Pulmonary artery endothelial cell (primary cell): Measurements from ENCODE around the gene DNAJC5. TPM values are rescaled to one million over a fixed set of nuclear protein-coding genes. Genes with fewer than 3 reads are reported as not detected.
A peak's percentile ranks its signal among the peaks of the same experiment; 100 is the strongest.
"Not testable (repeated sequence)": the region's sequence is repeated elsewhere in the genome, so short reads cannot be mapped to it uniquely, and the experiment has no call there.

Experiments
- DNase-seq: peaks from one replicate; pipeline ENCODE4 v3.0.0-alpha.2; 2011; ENCODE audit warnings: low read depth, low spot score
- total RNA-seq: library from RNA; depleted of rRNA; stranded (reverse); fragments of >200 nt; gene quantifications from 2 replicates; pipeline ENCODE4 v1.2.3, GENCODE V29; 2014

Gene DNAJC5
- total RNA-seq, 1 donor from 2014 or later, result 113 TPM

DNA sequence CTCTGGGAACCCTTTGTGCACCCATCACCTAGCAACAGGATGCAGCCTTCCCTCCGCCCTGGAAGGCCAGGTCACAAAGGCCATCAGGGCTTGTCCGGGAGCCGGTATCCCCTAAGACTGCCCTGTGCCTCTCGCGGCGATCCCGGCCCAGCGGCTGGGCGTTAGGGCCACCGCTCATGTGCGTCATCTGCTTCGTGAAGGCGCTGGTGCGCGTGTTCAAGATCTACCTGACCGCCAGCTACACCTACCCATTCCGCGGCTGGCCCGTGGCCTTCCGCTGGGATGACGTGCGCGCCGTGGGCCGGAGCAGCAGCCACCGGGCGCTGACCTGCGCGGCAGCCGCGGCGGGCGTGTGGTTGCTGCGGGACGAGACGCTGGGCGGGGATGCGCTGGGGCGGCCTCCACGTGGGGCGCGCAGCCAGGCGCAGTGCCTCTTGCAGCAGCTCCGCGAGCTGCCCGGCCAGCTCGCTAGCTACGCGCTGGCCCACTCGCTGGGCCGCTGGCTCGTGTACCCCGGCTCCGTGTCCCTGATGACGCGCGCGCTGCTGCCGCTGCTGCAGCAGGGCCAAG lies 33.5 kb upstream of the DNAJC5 start, which contains the start of gene ABHD16B:
ABHD16B (plus strand) TSS at position 134 of the 570 bp plus-strand sequence; CDS start at position 177, 43 bp downstream.
- DNase-seq, result no peak

DNA sequence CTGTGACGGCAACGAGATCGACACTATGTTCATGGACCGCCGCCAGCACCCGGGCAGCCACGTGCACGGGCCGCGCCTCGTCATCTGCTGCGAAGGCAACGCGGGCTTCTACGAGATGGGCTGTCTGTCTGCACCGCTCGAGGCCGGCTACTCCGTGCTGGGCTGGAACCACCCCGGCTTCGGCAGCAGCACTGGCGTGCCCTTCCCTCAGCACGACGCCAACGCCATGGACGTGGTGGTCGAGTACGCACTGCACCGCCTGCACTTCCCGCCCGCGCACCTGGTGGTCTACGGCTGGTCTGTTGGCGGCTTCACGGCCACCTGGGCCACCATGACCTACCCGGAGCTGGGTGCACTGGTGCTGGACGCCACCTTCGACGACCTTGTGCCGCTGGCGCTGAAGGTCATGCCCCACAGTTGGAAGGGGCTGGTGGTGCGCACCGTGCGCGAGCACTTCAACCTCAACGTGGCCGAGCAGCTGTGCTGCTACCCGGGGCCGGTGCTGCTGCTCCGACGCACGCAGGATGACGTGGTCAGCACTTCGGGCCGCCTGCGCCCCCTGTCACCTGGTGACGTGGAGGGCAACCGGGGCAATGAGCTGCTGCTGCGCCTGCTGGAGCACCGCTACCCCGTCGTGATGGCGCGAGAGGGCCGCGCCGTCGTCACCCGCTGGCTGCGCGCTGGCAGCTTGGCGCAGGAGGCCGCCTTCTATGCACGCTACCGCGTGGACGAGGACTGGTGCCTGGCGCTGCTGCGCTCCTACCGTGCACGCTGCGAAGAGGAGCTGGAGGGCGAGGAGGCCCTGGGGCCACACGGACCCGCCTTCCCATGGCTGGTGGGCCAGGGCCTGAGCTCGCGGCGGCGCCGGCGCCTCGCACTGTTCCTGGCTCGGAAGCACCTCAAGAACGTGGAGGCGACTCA lies 32.7 kb upstream of the DNAJC5 start:
- DNase-seq, result no peak

DNA sequence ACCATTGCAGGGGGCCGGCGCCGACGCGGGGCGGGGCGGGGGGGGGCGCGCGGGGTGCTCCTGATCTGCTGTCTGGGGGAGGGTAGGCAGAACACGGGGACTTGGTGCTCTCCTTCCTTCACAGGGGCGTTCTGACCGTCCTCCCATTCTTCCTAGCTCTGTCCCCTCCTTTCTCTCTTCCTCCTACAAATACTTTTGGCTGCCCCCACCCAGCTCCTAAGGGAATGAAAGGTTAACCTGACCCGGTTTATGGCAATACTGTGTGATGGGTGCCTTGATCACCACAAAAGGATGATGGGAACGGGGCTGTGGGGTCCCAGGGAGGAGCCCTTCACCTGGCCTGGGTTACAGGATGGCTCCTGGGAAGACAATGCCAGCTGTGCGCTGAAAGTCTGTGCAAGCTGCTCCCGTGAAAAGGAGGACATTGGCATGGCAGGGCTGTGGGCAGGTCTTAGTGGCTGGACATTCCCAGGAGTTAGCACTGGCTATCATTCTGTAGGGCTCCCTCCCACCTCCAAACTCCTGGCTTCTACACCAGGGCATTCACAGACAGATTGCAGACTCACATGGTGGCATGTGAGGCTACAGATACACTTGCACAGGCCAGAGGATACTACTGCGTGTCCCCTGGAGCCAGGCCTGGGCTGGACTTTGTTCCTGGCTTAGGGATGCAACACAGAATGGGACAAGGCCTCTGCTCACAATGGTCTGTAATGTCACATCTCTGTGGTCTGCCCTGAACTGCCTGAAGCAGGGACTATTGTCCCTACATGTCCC lies 31.7 kb upstream of the DNAJC5 start:
- DNase-seq, result no peak

DNA sequence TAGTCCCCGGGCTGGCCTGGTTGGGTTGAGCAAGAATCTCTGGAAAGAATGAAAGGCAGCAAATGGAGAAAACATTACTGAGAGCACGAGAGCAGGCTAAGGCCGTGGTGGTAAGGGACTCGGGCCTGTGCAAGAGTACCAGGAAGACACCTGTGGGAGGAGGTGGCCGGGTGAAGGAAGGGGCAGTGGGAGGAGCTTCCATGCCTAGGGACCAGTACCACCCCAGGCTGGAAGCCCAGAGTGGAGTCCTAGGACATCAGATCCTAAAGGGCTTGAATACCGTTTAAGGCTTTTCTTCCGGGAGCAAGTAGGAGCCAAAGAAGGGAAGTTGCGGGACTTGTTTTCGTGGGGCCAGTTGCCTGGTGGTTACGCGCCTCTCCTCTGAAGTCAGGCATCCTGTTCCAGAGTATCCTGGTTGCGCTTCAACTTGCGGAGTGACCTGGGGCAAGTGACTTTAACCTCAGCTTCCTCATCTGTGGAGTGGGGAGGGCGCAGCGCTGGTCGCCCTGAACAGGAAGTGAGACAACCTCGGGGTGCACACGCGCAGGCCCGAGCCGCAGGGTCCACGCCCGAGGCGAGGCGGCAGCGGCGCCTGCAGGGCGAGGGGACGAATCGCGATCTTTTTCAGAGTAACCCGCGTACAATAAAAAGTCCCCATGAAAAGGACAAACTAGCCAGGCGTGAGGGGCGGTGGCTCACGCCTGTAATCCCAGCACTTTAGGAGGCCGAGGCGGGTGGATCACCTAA lies 31.0 kb upstream of the DNAJC5 start:
- DNase-seq, result peak; percentile 45

DNA sequence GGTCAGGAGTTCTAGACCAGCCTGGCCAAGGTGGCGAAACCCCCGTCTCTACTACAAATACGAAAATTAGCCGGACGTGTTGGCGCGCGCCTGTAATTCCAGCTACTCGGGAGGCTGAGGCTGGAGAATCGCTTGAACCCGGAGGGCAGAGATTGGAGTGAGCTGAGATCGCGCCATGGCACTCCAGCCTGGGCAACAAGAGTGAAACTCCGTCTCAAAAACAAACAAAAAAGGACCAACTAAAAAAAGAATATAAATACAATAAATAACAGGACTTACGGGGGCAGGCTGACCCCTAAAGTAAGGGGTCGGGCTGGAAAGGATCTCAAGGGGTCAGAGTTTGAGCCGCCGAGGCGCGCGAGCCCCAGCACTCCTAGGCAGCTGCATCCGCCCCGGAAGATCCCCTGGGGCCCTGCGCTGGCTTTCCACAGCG lies 30.4 kb upstream of the DNAJC5 start:
- no peak for DNase-seq

DNA sequence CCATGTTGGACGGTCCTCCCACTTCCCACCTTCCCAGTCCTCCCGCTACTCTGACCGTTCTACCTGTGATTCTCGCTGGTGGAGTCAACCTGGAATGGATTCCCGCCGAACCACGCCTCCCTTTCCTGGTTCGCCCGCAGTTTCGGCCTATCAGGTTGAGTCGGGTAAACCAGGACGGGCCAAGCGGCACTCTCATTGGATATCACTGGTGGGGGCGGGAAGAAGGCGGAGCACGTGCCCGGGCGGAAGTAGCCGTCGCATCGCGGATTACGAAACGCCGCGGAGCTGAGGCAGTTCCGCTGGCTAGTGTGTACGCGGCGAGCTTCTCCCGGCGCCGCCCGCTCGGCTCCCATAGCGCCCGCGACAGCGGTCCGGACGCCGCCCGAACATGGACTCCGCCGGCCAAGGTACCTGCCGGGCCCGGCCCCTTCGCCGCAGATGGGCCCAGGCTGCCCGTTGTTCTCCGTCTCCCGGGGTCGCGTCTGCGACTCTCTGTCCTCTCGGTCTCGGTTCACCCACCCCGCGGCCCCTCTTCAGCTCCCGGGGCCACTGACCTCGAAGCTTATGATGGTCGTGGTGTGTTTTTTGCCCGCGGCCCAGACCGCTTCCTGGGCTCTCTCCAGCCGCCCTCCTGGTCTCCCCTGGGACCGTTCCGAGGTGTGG lies 29.8 kb upstream of the DNAJC5 start, which contains the start of gene TPD52L2:
TPD52L2 (plus strand) TSS at position 293 of the 663 bp plus-strand sequence; CDS start at position 389, 96 bp downstream.
- peak; percentile 96 for DNase-seq

DNA sequence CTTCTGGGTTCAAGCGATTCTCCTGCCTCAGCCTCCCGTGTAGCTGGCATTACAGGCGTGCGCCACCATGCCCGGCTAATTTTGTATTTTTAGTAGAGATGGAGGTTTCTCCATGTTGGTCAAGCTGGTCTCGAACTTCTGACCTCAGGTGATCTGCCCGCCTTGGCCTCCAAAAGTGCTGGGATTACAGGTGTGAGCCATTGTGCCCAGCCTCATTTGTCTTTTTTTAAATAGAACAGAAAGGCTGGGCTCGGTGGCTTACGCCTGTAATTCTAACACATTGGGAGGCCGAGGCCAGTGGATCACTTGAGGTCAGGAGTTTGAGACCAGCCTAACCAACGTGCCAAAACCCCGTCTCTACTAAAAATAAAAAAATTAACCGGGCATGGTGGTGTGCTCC lies 27.9 kb upstream of the DNAJC5 start:
- DNase-seq, result not testable (repeated sequence)

DNA sequence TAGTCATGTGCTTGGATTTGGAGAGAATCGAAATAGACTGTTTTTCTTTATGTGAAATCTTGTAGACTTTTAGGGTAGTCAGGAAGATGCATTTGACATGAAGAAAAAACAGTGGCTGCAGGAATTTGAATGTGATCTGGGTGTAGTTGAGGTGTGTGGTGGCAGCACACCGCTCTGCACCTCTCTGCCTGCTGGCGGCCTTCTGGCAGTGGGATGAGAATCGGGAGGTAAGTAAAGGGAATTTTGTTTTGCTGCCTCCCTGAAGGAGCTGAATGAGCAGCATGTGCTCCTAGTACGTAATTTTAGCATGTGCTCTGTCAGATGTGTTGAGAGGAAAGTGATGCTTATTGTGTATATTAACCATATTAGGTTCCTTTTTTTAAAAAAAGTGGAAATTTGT lies 26.7 kb upstream of the DNAJC5 start:
- DNase-seq, result no peak

DNA sequence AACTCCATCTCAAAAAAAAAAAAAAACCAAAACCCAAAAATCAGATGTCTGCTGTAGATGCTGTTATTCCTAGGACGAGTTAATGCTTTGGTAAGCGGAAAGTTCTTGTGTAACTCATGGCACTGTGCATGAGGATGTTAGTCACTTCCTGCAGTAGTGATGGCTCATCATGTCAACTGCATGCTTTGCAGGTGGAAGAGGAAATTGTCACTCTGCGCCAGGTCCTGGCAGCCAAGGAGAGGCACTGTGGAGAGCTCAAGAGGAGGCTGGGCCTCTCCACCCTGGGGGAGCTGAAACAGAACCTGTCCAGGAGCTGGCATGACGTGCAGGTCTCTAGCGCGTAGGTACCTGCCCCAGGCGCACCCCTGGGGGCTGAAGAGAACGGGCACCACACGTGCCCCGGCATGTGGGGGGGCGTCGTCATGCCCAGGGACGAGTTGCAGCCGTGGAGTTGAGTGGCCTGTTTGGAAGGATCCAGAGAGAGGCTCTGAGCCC lies 21.4 kb upstream of the DNAJC5 start:
- DNase-seq, result peak; percentile 87

DNA sequence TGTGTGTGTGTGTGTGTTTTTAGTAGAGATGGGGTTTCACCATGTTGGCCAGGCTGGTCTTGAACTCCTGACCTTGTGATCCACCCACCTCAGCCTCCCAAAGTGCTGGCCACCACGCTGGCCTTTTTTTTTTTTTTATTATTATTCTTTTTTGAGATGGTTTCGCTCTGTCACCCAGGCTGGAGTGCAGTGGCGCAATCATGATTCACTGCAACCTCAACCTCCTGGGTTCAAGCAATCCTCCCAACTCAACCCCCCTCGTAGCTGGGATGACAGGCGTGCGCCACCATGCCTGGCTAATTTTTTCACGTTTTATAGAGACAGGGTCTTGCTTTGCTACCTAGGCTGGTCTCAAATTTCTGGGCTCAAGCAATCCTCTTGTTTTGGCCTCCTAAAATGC lies 20.7 kb upstream of the DNAJC5 start:
- DNase-seq, result not testable (repeated sequence)

DNA sequence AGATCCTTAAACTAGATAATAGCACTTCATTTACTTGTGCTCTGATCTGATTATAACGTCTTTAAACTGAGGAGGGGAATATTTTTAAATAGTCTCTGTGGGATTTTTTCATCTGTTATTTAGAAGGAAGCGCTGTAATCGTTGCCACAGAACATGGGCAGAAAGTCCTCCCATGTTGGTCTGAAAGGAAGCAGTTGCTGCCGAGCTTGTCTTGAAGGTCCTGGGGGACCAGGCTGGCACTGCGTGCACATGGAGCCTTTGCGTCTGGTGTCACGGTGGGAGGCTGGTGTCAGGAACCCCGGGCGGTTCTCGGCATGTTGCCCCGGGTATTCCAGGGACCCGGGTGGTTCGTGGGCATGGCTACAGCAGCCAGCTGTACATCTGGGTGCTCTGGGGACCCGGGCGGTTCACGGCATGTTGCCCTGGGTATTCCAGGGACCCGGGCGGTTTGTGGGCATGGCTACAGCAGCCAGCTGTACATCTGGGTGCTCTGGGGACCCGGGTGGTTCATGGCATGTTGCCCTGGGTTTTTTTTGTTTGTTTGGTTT lies 18.4 kb upstream of the DNAJC5 start:
- no peak for DNase-seq

DNA sequence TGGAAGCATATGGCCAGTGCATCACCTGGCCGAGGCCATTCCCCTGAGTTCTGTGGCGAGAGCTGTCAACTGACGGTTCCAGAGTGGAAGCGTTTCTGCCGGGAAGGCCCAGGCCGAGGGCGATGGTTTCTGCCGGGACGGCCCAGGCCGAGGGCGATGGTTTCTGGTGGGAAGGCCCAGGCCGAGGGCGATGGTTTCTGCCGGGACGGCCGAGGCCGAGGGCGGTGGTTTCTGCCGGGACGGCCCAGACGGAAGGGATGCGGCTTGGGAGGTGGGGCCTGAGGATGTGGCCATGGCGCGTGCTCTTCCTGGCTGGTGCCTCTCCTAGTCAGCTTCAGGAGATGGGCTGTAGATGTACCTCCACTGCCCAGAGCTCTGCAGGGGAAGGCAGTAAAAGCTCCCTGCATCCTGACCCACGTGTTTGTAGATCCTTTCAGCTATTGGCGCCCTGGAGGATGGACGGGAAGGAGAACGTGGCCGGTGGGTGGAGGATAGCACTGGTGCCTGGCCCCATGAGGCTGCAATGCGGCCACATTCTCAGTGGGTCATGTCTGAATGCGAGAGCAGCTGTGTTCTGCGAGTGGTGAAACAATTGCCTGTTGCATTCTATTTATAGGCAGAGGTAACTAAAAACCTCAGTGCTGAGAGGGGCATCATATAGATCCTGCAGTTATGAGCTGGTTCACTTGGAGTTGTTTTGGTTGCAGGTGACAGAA lies 17.0 kb upstream of the DNAJC5 start:
- DNase-seq, result no peak

DNA sequence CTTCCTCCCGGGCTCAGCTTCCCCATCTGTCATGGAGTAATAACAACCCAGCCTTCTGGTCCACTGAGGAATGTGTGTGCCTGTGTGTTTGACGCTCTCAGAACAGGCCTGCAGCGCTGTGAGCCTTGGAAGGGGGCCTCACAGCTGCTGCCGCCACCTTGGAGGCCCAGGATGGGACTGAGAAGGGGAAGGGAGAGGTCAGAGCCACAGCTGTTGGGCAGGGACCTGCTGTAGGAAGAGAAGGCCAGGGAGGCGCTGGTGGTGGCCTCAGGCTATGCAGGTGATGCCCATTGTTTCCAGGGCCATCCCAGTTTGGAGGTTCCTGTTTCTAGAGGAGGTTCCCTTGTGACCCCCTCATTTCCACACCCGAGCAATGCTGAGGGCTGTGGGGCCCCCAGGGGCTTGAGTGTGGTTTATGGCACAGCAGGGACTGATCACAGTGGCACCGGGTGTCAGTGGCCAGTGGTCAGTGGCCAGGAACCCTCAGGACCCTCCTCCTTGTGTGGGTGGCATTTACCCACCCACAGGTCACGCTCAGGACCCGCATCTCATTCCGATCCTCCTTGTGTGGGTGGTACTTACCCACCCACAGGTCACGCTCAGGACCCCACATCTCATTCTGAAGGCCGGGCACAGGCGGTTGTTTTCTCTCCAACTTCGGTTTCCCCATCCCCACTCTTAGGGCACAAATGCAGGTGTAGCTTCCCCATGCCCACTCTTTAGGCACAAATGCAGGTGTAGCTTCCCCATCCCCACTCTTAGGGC lies 15.8 kb upstream of the DNAJC5 start:
- no peak for DNase-seq

DNA sequence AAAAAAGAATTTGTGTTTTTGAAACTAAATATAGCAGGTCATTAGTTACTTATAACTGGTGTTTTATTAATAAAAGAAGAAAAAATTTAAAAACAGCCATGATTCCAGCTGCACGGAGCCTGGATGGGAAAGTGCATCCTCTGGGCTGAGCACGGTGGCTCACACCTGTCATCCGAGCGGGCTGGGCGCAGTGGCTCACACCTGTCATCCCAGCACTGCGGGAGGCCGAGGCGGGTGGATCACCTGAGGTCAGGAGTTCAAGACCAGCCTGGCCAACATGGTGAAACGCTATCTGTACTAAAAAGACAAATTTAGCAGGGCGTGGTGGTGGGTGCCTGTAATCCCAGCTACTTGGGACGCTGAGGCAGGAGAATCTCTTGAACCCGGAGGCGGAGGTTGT lies 14.0 kb upstream of the DNAJC5 start:
- not testable (repeated sequence) for DNase-seq

DNA sequence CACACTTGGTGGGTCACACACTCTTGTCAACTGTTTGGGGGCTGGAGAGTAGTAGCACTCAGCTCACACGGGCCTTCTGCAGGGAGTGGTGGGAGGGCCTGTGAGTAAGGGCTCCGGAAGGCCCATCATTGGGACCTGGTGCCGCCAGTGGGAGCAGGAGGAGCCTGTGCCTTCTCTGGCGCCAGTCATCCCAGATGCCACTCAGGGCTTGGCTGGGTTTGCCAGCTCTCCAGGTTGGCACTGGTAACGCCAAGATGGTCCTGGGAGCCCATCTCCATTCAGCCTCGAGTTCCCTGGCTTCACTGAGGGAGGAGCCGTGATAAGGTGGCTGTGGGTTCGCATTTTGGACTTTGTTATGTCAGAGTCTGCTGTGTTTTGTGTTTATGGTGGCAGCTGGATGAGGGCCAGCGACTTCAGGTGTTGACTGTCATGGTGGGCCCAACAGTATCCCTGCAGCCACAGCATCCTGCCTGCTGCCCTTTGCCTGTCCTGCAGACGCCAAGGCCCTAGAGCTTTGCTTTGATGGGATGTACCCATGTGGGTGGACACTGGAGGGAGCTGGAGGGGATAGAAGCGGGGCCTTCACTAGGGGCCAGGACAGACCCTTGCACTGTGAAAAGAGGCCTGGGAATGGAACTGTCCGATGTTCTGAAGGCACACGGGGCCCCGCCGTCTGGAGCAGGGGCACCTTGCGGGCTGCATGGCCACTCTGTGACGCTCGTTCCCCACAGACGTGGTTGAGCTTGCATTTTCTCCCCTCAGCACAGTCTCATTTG lies 13.3 kb upstream of the DNAJC5 start:
- no peak for DNase-seq

DNA sequence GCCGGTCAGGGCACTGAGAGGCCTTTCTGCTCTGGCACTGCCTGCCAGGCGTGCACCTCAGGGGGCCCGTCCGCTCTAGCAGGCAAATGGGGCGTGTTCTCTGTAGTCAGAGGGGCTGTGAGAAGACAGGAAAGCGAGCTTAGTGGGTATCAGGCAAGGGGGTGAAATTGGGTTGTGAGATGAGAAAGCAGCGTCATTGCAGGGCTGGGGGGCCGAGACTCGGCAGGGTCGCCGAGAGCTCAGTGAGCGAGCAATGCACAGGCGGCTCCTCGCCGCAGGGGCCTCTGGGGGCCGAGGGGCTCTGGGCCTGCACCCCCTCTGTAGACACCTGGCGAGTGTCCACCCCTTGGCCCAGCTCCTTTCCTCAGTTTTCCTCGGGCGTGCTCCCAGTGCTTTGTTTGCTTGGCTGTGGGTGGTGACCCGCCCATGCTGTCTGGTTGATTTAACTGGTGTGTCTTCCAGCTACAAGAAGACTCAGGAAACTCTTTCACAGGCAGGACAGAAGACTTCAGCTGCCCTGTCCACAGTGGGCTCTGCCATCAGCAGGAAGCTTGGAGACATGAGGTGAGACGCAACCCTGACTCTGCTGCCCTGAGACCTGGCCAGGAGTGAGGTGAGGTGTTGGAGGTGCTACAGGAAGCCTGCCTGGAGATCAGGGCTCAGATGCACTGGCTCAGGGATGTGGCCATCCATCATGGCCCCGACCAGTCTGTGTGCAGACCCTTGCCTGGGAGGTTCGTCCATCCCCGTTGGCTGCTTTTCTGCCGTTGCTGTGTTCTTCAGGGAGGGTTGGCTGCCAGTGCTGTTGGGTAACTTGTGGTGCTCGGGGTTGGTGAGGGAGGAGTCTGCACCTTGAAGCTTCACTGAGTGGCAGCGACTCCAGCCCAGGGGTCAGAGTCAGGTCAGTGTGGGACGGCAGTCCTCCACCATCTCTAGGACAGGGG lies 12.4 kb upstream of the DNAJC5 start:
- no peak for DNase-seq

DNA sequence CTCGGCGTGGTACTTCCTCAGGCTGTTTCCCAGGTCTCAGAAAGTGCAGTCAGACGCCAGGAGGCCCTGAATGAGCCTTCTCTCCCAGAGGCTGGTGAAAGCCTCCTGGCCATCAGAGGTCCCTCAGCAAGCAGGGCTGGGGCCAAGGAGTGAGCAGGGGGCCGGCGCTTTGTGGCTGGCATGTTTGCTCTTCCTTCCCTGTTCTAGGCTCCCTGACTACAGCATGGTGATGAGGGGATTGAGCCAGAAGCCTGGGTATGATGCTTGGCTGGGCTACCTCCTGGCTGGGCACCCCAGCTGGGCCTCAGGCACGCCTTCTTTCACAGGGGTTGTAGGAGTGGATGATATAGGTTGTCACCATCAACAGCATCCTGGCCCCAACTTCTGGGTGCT lies 11.7 kb upstream of the DNAJC5 start:
- no peak for DNase-seq
